Caco-2 (cell line): Measurements from ENCODE around the gene FRMD6. TPM values are rescaled to one million over a fixed set of nuclear protein-coding genes. Genes with fewer than 3 reads are reported as not detected.
A peak's percentile ranks its signal among the peaks of the same experiment; 100 is the strongest.

Experiments used
- BruUV-seq: library from RNA; stranded (reverse); fragments of 400-500 nt; replicated peaks from 2 replicates; lab custom pipeline; 2021; lab: Mats Ljungman, UMichigan
- CTCF ChIA-PET: fragments of 300-600 bp; sonication (Branson Sonifier 250); formaldehyde crosslinking; loops from one replicate; lab custom pipeline; 2022; ENCODE audit warnings: antibody characterized with exemption; lab: Charles Lee
- POLR2A ChIA-PET: fragments of 300-600 bp; sonication (Branson Sonifier 250); formaldehyde crosslinking; loops from one replicate; lab custom pipeline; 2022; ENCODE audit warnings: antibody characterized with exemption; lab: Charles Lee
- DNase-seq, 2 experiments: peaks; one replicate each; pipeline versions ENCODE4 v3.0.0 to v3.0.0-alpha.2; 2020 to 2022
- H3K27me3 ChIP-seq: replicated peaks from 2 replicates; pipeline ENCODE4 v1.6.0; 2011; ENCODE audit warnings: low read length; ENCODE audit not compliant: control insufficient read depth, insufficient read depth
- H3K36me3 ChIP-seq: 2 replicates; pipeline ENCODE4 v1.5.1; 2011; ENCODE audit warnings: low read length; ENCODE audit not compliant: control insufficient read depth, insufficient read depth
- H3K4me1 ChIP-seq: fragments of 250-450 bp; sonication (Bioruptor Pico); 2 replicates; pipeline ENCODE4 v1.5.1; 2020; ENCODE audit warnings: mild to moderate bottlenecking
- H3K4me3 ChIP-seq: 2 replicates; pipeline ENCODE4 v1.5.1; 2011; ENCODE audit warnings: low read depth, mild to moderate bottlenecking, control low read depth, low read length
- H3K9me3 ChIP-seq: fragments of 250-450 bp; sonication (Bioruptor Pico); 2 replicates; pipeline ENCODE4 v1.5.1; 2020; ENCODE audit warnings: mild to moderate bottlenecking, moderate library complexity
- H3K27ac Mint-ChIP-seq: one replicate; pipeline ENCODE4 v1.8.0; 2022; ENCODE audit warnings: mixed read lengths; ENCODE audit not compliant: unreplicated experiment
- H3K27me3 Mint-ChIP-seq: one replicate; pipeline ENCODE4 v1.8.0; 2022; ENCODE audit warnings: mixed read lengths; ENCODE audit not compliant: insufficient read depth, unreplicated experiment
- H3K36me3 Mint-ChIP-seq: one replicate; pipeline ENCODE4 v1.8.0; 2022; ENCODE audit warnings: mild to moderate bottlenecking, mixed read lengths; ENCODE audit not compliant: insufficient read depth, unreplicated experiment
- H3K4me1 Mint-ChIP-seq: one replicate; pipeline ENCODE4 v1.8.0; 2022; ENCODE audit warnings: low read depth, mixed read lengths; ENCODE audit not compliant: unreplicated experiment
- H3K4me3 Mint-ChIP-seq: one replicate; pipeline ENCODE4 v1.8.0; 2022; ENCODE audit warnings: mild to moderate bottlenecking, moderate library complexity, mixed read lengths; ENCODE audit not compliant: unreplicated experiment
- H3K9me3 Mint-ChIP-seq: one replicate; pipeline ENCODE4 v1.8.0; 2022; ENCODE audit warnings: mixed read lengths; ENCODE audit not compliant: unreplicated experiment
- intact Hi-C: fragments of 100-400 bp; cut with micrococcal nuclease; formaldehyde crosslinking; loops from one replicate; pipeline ENCODE4 v1.10.0; 2022; ENCODE audit not compliant: unreplicated experiment
- total RNA-seq: library from RNA; stranded (reverse); gene quantifications from 2 replicates; pipeline ENCODE4 v1.2.3, GENCODE V29; 2022
- TF ChIP-seq, protein P1 (sequence below), 2 experiments: fragments of 200-600 bp in 1 of 2; IDR thresholded peaks; 1 replicate in 1 of 2; 2 replicates in 1 of 2; pipeline versions ENCODE4 v1.5.1 to v1.8.0; 2011 to 2022; ENCODE audit warnings: antibody characterized with exemption in 1 of 2, control low read depth in 1 of 2, inconsistent platforms in 1 of 2, low read depth in 1 of 2, low read length in 1 of 2, mild to moderate bottlenecking in 1 of 2, moderate library complexity in 1 of 2; ENCODE audit not compliant: insufficient read depth in 1 of 2, severe bottlenecking in 1 of 2, unreplicated experiment in 1 of 2

Gene FRMD6
- total RNA-seq, 1 experiment from 2014 or later: 35.7 TPM

- no peak overlapping the region for H3K4me3 ChIP-seq
- CTCF ChIA-PET: no interaction called here
- H3K9me3 Mint-ChIP-seq: no peaks in the 10 kb centered on the region
- H3K27me3 ChIP-seq: no peaks in the 10 kb centered on the region
- no TSS peak for BruUV-seq
- intact Hi-C loops: no loop called here
- no peaks in the 10 kb centered on the region for H3K36me3 ChIP-seq
- H3K27me3 Mint-ChIP-seq: no peaks in the 10 kb centered on the region
- no peak overlapping the region for H3K27ac Mint-ChIP-seq
- H3K4me1 Mint-ChIP-seq: peaks cover 34% of the 10 kb centered on the region
- TF ChIP-seq, protein P1, sequence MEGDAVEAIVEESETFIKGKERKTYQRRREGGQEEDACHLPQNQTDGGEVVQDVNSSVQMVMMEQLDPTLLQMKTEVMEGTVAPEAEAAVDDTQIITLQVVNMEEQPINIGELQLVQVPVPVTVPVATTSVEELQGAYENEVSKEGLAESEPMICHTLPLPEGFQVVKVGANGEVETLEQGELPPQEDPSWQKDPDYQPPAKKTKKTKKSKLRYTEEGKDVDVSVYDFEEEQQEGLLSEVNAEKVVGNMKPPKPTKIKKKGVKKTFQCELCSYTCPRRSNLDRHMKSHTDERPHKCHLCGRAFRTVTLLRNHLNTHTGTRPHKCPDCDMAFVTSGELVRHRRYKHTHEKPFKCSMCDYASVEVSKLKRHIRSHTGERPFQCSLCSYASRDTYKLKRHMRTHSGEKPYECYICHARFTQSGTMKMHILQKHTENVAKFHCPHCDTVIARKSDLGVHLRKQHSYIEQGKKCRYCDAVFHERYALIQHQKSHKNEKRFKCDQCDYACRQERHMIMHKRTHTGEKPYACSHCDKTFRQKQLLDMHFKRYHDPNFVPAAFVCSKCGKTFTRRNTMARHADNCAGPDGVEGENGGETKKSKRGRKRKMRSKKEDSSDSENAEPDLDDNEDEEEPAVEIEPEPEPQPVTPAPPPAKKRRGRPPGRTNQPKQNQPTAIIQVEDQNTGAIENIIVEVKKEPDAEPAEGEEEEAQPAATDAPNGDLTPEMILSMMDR (IDR thresholded peaks at IDR 0.05; ENCODE audit: insufficient read depth in 1 of 2, low read depth in 1 of 2, low read length in 1 of 2, severe bottlenecking in 1 of 2, unreplicated experiment in 1 of 2): no peak
- no peak for DNase-seq
- no peak overlapping the region for H3K4me3 Mint-ChIP-seq
- H3K9me3 ChIP-seq: no peaks in the 10 kb centered on the region
- POLR2A ChIA-PET: no interaction called here
- peaks cover 18% of the 10 kb centered on the region for H3K4me1 ChIP-seq
- no peaks in the 10 kb centered on the region for H3K36me3 Mint-ChIP-seq
Measured at GRCh38 chr14:51607711-51608110, 44.0 kb upstream of the FRMD6 start.

- CTCF ChIA-PET: interaction anchor here (0.5 kb wide), 1 partner anchor 42 kb away, joined by 4 read pairs; the partner anchor contains the start of gene FRMD6
Measured at GRCh38 chr14:51609251-51609954, 42.3 kb upstream of the FRMD6 start.

GRCh38 chr14:51609955-51610283, 41.8 kb upstream of the FRMD6 start:
- Histone ChIP-seq H3K9me3 (no peaks in the 10 kb centered on the region), H3K4me3 (no peak overlapping the region), H3K36me3 (no peaks in the 10 kb centered on the region), H3K4me1 (peaks cover 9% of the 10 kb centered on the region), H3K27me3 (no peaks in the 10 kb centered on the region)
- Mint-ChIP-seq H3K4me1 (peaks cover 26% of the 10 kb centered on the region), H3K4me3 (no peak overlapping the region), H3K9me3 (no peaks in the 10 kb centered on the region), H3K27ac (no peak overlapping the region), H3K27me3 (no peaks in the 10 kb centered on the region), H3K36me3 (no peaks in the 10 kb centered on the region)
- intact Hi-C loops: no loop called here
- ChIA-PET POLR2A (no interaction called here), CTCF (interaction anchor here (0.5 kb wide), 1 partner anchor 42 kb away, joined by 4 read pairs; the partner anchor contains the start of gene FRMD6)
- TF ChIP-seq, protein P1 (IDR thresholded peaks at IDR 0.05; ENCODE audit: insufficient read depth in 1 of 2, low read depth in 1 of 2, low read length in 1 of 2, severe bottlenecking in 1 of 2, unreplicated experiment in 1 of 2): no peak
- no peak for DNase-seq
- no TSS peak for BruUV-seq

More at GRCh38 chr14:51609251-51609954, 42.3 kb upstream of the FRMD6 start:
- intact Hi-C loops: no loop called here
- Histone ChIP-seq H3K9me3 (no peaks in the 10 kb centered on the region), H3K36me3 (no peaks in the 10 kb centered on the region), H3K4me3 (no peak overlapping the region), H3K27me3 (no peaks in the 10 kb centered on the region), H3K4me1 (peaks cover 13% of the 10 kb centered on the region)
- H3K36me3 Mint-ChIP-seq: no peaks in the 10 kb centered on the region
- H3K27me3 Mint-ChIP-seq: no peaks in the 10 kb centered on the region
- TF ChIP-seq, protein P1 (IDR thresholded peaks at IDR 0.05; ENCODE audit: insufficient read depth in 1 of 2, low read depth in 1 of 2, low read length in 1 of 2, severe bottlenecking in 1 of 2, unreplicated experiment in 1 of 2): no peak
- H3K4me1 Mint-ChIP-seq: peaks cover 31% of the 10 kb centered on the region
- H3K4me3 Mint-ChIP-seq: no peak overlapping the region
- H3K9me3 Mint-ChIP-seq: no peaks in the 10 kb centered on the region
- POLR2A ChIA-PET: no interaction called here
- peak overlapping the region; percentile 9 for H3K27ac Mint-ChIP-seq
- peak in 1 of 2 experiments; percentile 11 for DNase-seq
- no TSS peak for BruUV-seq
